ENCODE data around the gene FBXL14. TPM values are rescaled to one million over a fixed set of nuclear protein-coding genes. Genes with fewer than 3 reads are reported as not detected.

Gene FBXL14
- total RNA-seq, 1 donor from 2014 or later, result 33.7 TPM

DNA sequence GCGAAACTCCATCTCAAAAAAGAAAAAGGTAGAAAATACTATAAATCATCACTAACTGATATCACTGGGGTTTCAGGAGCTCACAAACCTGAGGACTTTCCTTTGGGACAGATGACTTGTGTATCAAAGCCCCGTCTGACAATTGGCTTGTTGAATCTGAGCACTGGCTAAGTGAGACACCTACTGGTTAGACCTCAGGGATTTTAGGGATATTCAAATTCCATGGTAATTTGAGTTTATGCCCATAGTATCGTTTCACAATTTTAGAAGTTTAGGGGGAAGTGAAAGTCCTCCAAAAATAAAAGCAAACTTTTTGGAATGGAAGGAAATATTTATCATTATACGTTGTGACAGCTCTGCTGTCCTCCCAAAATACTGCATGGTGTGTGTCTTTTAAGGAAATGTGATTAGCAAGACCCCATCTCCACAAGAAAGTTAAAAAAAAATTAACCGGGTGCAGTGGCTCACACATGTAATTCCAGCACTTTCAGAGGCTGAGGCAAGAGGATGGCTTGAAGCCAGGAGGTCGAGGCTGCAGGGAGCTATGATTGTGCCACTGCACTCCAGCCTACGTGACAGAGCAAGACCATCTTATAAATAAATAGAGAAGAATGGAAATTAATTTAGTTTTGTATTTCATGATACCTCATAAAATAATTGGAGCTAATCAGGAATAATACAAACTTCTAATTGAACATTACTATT, 49.2 kb downstream of the FBXL14 start:
- H3K4me1 Mint-ChIP-seq, result no peaks in the 10 kb centered on the region
- TF ChIP-seq, protein P1, sequence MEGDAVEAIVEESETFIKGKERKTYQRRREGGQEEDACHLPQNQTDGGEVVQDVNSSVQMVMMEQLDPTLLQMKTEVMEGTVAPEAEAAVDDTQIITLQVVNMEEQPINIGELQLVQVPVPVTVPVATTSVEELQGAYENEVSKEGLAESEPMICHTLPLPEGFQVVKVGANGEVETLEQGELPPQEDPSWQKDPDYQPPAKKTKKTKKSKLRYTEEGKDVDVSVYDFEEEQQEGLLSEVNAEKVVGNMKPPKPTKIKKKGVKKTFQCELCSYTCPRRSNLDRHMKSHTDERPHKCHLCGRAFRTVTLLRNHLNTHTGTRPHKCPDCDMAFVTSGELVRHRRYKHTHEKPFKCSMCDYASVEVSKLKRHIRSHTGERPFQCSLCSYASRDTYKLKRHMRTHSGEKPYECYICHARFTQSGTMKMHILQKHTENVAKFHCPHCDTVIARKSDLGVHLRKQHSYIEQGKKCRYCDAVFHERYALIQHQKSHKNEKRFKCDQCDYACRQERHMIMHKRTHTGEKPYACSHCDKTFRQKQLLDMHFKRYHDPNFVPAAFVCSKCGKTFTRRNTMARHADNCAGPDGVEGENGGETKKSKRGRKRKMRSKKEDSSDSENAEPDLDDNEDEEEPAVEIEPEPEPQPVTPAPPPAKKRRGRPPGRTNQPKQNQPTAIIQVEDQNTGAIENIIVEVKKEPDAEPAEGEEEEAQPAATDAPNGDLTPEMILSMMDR (conservative IDR thresholded peaks at IDR 0.05), result peak; percentile 35
- H3K9me3 Mint-ChIP-seq, result peaks cover 10% of the 10 kb centered on the region
- H3K36me3 Mint-ChIP-seq (ENCODE audit: low read depth), result peaks cover 13% of the 10 kb centered on the region
- no peak overlapping the region for H3K27ac Mint-ChIP-seq (ENCODE audit: unreplicated experiment)
- H3K4me3 Mint-ChIP-seq, result no peak overlapping the region
- no peaks in the 10 kb centered on the region for H3K27me3 Mint-ChIP-seq (ENCODE audit: low read depth)
- DNase-seq (ENCODE audit: low read depth, low spot score), result no peak

DNA sequence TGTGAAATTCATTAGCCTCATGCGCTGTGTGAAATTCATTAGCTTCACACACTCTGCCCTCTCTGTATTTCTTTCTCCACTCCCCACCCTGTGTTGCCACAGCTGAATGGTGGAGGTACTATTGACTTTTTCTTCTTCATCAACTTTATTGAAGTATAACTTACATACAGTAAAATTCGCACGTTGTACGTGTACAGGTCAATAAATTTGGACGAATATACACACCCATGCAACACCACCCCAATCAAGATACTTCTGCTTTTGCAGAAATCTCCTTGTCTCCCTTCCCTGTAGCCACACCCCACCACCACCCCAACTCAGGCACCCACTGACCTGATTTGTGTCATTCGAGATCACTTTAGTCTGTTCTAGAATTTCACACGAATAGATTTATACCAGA, 51.8 kb downstream of the FBXL14 start:
- H3K4me3 Mint-ChIP-seq, result no peak overlapping the region
- H3K27me3 Mint-ChIP-seq (ENCODE audit: low read depth), result no peaks in the 10 kb centered on the region
- H3K27ac Mint-ChIP-seq (ENCODE audit: unreplicated experiment), result no peak overlapping the region
- H3K36me3 Mint-ChIP-seq (ENCODE audit: low read depth), result peaks cover 7% of the 10 kb centered on the region
- H3K4me1 Mint-ChIP-seq, result no peaks in the 10 kb centered on the region
- TF ChIP-seq, protein P1 (conservative IDR thresholded peaks at IDR 0.05), result no peak
- no peak for DNase-seq (ENCODE audit: low read depth, low spot score)
- peaks cover 6% of the 10 kb centered on the region for H3K9me3 Mint-ChIP-seq

DNA sequence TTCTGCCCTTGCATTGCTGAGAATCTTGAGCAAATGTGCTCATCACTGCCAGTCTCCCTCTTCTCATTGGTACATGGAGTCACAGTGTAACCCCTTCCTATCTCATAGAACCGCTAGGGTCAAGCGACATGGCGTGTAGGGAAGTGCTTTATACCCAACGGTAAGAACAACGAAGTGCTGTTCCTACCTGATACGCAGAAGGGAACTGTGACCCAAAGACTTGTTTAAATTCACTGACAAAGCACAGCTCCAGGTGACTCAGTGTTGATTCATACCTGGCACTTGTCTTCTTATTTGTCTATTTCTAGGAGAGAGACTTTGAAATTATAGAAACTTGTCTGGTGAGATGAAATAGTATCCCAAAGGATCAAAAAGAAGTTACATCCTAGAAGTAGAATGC, 53.7 kb downstream of the FBXL14 start:
- no peak for DNase-seq (ENCODE audit: low read depth, low spot score)
- H3K27me3 Mint-ChIP-seq (ENCODE audit: low read depth), result no peaks in the 10 kb centered on the region
- peaks cover 7% of the 10 kb centered on the region for H3K36me3 Mint-ChIP-seq (ENCODE audit: low read depth)
- H3K4me1 Mint-ChIP-seq, result no peaks in the 10 kb centered on the region
- TF ChIP-seq, protein P1 (conservative IDR thresholded peaks at IDR 0.05), result no peak
- H3K4me3 Mint-ChIP-seq, result no peak overlapping the region
- H3K27ac Mint-ChIP-seq (ENCODE audit: unreplicated experiment), result no peak overlapping the region
- H3K9me3 Mint-ChIP-seq, result peaks cover 6% of the 10 kb centered on the region

DNA sequence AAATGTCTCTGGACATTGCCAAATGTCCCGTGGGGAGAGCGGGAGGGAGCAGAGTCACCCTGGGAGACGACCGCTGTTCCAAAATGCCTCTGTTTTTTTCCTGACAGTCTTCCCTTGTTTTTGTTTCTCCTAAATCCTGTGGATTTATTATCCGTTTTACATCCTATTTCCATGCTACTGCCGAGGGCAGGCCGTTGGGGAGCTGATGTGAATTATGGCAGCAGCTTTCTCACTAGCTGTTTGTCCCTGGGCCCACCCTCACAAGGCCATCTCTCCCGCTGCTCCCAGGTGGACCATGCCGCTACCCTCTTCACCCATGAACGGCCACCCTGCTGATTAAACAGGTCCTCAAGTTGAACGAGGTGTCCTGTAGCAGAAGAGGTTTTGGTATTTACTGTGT, 55.2 kb downstream of the FBXL14 start:
- Mint-ChIP-seq H3K4me3 (no peak overlapping the region), H3K27ac (ENCODE audit: unreplicated experiment) (no peak overlapping the region), H3K36me3 (ENCODE audit: low read depth) (peaks cover 5% of the 10 kb centered on the region), H3K4me1 (no peaks in the 10 kb centered on the region), H3K27me3 (ENCODE audit: low read depth) (no peaks in the 10 kb centered on the region), H3K9me3 (peaks cover 5% of the 10 kb centered on the region)
- TF ChIP-seq, protein P1 (conservative IDR thresholded peaks at IDR 0.05), result no peak
- no peak for DNase-seq (ENCODE audit: low read depth, low spot score)

DNA sequence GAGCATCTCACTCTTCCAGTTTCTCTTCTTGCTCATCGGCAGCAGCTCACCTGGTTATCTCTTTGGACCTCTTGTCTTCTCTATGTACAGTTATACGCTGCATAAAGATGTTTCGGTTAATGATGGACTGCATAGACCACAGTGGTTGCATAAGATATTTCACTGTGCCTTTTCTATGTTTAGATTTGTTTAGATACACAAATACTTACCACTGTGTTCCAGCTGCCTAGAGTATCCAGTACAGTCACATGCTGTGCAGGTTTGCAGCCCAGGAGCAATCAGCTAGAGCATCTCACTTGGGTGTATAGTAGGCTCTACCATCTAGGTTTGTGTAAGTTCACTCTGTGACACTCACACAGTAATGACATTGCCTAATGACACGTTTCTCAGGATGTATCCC, 57.6 kb downstream of the FBXL14 start:
- Mint-ChIP-seq H3K4me1 (peaks cover 20% of the 10 kb centered on the region), H3K27ac (ENCODE audit: unreplicated experiment) (no peak overlapping the region), H3K36me3 (ENCODE audit: low read depth) (no peaks in the 10 kb centered on the region), H3K27me3 (ENCODE audit: low read depth) (peaks cover 19% of the 10 kb centered on the region), H3K9me3 (no peaks in the 10 kb centered on the region), H3K4me3 (no peak overlapping the region)
- TF ChIP-seq, protein P1 (conservative IDR thresholded peaks at IDR 0.05), result no peak
- DNase-seq (ENCODE audit: low read depth, low spot score), result no peak
